Activated T-helper 1 cell treated with anti-CD3 and anti-CD28 coated beads, Interleukin-2, amount 50 U/mL, for 16 hours (primary cell): Measurements from ENCODE around the gene OR56A4.
"Not testable (repeated sequence)": the region's sequence is repeated elsewhere in the genome, so short reads cannot be mapped to it uniquely, and the experiment has no call there.

Experiments
- DNase-seq, 2 donors: peaks; one replicate each; pipeline ENCODE4 v3.0.0-alpha.2; 2020; ENCODE audit warnings: low read depth in 1 of 2, low spot score in 1 of 2

Gene OR56A4

GRCh38 chr11:5966958-5967357 is 39.8 kb downstream of the OR56A4 start:
- DNase-seq, result no peak

- not testable (repeated sequence) for DNase-seq
Observed at GRCh38 chr11:5960704-5961320, 45.9 kb downstream of the OR56A4 start.

GRCh38 chr11:5955586-5955985 is 51.2 kb downstream of the OR56A4 start:
- DNase-seq, result no peak
